Esophagus muscularis mucosa (tissue), 4 donors: ENCODE measurements around the gene GBA3. TPM values are rescaled to one million over a fixed set of nuclear protein-coding genes. Genes with fewer than 3 reads are reported as not detected.

ENCODE experiments used
- DNase-seq: peaks from one replicate; pipeline ENCODE4 v3.0.0-alpha.2; 2017; ENCODE audit errors: extremely low spot score
- H3K27ac ChIP-seq, 4 donors: fragments of 200-600 bp; sonication (generic); replicated peaks in 1 of 4; 1 replicate in 3 of 4; 2 replicates in 1 of 4; pipeline ENCODE4 v1.5.1; 2016 to 2019; ENCODE audit warnings: mild to moderate bottlenecking in 1 of 4
- H3K27me3 ChIP-seq, 4 donors: fragments of 200-600 bp; sonication (generic); one replicate each; pipeline versions ENCODE4 v1.5.1 to v1.6.0; 2016 to 2019
- H3K36me3 ChIP-seq, 4 donors: fragments of 200-600 bp; sonication (generic); one replicate each; pipeline ENCODE4 v1.5.1; 2016 to 2019
- H3K4me1 ChIP-seq, 4 donors: fragments of 200-600 bp; sonication (generic); one replicate each; pipeline ENCODE4 v1.5.1; 2016 to 2019
- H3K4me3 ChIP-seq, 4 donors: fragments of 200-600 bp; sonication (generic); 1 replicate in 2 of 4; 2 replicates in 2 of 4; pipeline ENCODE4 v1.5.1; 2016 to 2019; ENCODE audit warnings: mild to moderate bottlenecking in 4 of 4, moderate library complexity in 1 of 4
- H3K9me3 ChIP-seq, 4 donors: fragments of 200-600 bp; sonication (generic); 1 replicate in 3 of 4; 2 replicates in 1 of 4; pipeline ENCODE4 v1.5.1; 2016 to 2019
- CTCF ChIP-seq, 3 experiments: fragments of 200-600 bp in 2 of 3; fragments of 450-650 bp in 1 of 3; sonication (generic) in 2 of 3; IDR thresholded peaks; one replicate each; pipeline ENCODE4 v1.5.1; 2017 to 2019; ENCODE audit warnings: antibody characterized with exemption in 3 of 3, mild to moderate bottlenecking in 2 of 3, moderate library complexity in 1 of 3
- EP300 ChIP-seq: sonication (generic); formaldehyde crosslinking; IDR thresholded peaks from one replicate; pipeline ENCODE4 v1.6.1; 2017; ENCODE audit warnings: antibody characterized with exemption
- POLR2A ChIP-seq: fragments of 450-650 bp; IDR thresholded peaks from one replicate; pipeline ENCODE4 v1.6.1; 2017; ENCODE audit warnings: antibody characterized with exemption, moderate library complexity, mild to moderate bottlenecking, low read depth
- POLR2AphosphoS5 ChIP-seq, 2 donors: sonication (generic); formaldehyde crosslinking; IDR thresholded peaks; one replicate each; pipeline ENCODE4 v1.6.1; 2017; ENCODE audit warnings: antibody characterized with exemption in 2 of 2
- WGBS: methylation state at CpG from one replicate; pipeline ENCODE4 v1.1.5; 2018; 5-methylcytosine and 5-hydroxymethylcytosine counted together
- intact Hi-C: fragments of 100-400 bp; cut with DNase I; formaldehyde crosslinking; loops from one replicate; pipeline ENCODE4 v1.15.1; 2023
- total RNA-seq, 4 donors: library from RNA; depleted of rRNA; stranded (reverse); fragments of >200 nt; gene quantifications; one replicate each; pipeline versions ENCODE4 v1.1.0 to v1.2.1, GENCODE V29; 2016

The GBA3 gene
- total RNA-seq, 4 donors from 2014 or later: not detected

GRCh38 chr4:22713841-22714240 lies 21.1 kb downstream of the GBA3 start:
- Histone ChIP-seq H3K4me3 (no peak overlapping the region), H3K27ac (no peak overlapping the region), H3K36me3 (no peaks in the 10 kb centered on the region), H3K27me3 (no peaks in the 10 kb centered on the region), H3K4me1 (no peaks in the 10 kb centered on the region), H3K9me3 (no peaks in the 10 kb centered on the region)
- intact Hi-C loops: no loop called here
- DNase-seq: no peak
- WGBS: 86% methylated on average over 1 of the region's 1 CpG
- TF ChIP-seq POLR2A: no peak
- no peak for TF ChIP-seq CTCF (IDR thresholded peaks at IDR 0.05)
- TF ChIP-seq POLR2AphosphoS5 (IDR thresholded peaks at IDR 0.05): no peak
- TF ChIP-seq EP300: no peak

- H3K27me3 ChIP-seq: no peaks in the 10 kb centered on the region
- no peak overlapping the region for H3K4me3 ChIP-seq
- no peaks in the 10 kb centered on the region for H3K36me3 ChIP-seq
- H3K4me1 ChIP-seq: no peaks in the 10 kb centered on the region
- H3K27ac ChIP-seq: no peak overlapping the region
- 51% methylated on average over 3 of the region's 3 CpGs for WGBS
- no peak for TF ChIP-seq CTCF (IDR thresholded peaks at IDR 0.05)
- no peak for TF ChIP-seq POLR2AphosphoS5 (IDR thresholded peaks at IDR 0.05)
- TF ChIP-seq EP300: no peak
- no peak for TF ChIP-seq POLR2A
- H3K9me3 ChIP-seq: no peaks in the 10 kb centered on the region
- DNase-seq: no peak
- intact Hi-C loops: no loop called here
Observed at GRCh38 chr4:22719218-22719617, 26.5 kb downstream of the GBA3 start.

DNA sequence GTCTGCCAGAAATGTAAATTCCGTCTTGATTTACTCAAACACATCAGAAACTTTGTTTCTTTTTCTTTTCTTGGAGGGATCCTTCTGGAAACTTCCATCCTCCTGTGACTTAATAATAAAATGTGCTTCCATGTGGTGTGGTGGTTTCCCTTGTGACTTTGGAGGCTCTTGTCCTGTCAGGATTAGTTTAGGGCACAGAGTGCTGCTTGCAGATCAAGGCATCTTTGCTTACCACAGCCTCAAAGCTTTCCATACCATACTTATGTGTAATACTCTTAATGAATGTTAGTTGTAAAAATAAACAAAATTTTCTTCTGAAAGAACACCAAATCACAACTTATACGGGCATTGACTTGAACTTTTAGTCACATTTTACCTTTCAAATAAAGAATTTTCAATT lies 27.4 kb downstream of the GBA3 start:
- H3K9me3 ChIP-seq: no peaks in the 10 kb centered on the region
- H3K27me3 ChIP-seq: no peaks in the 10 kb centered on the region
- no peaks in the 10 kb centered on the region for H3K36me3 ChIP-seq
- intact Hi-C loops: no loop called here
- no peak for DNase-seq
- no peak overlapping the region for H3K27ac ChIP-seq
- H3K4me3 ChIP-seq: no peak overlapping the region
- no peaks in the 10 kb centered on the region for H3K4me1 ChIP-seq
- 67% methylated on average over 2 of the region's 2 CpGs for WGBS
- TF ChIP-seq CTCF (IDR thresholded peaks at IDR 0.05) (no peak), POLR2AphosphoS5 (IDR thresholded peaks at IDR 0.05) (no peak), EP300 (no peak), POLR2A (no peak)

DNA sequence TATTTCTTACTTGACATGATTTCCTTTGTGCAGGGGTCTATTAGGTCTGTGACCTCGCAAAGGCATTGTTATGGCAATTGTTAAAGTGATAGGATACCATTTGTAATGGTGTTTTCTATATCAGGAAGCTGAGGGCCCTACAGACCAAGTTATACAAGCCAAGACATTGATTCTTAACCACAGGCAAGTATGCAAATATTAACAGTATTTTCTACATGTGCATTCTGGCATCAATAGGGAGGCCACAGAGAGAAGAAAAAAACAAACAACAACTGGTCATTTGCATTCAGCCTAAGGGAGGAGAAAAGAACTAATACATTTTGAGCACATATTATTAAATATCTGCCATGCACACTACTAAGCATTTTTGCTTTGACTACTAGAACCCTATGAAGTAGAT lies 28.5 kb downstream of the GBA3 start:
- 73% methylated on average over 1 of the region's 1 CpG for WGBS
- TF ChIP-seq CTCF (IDR thresholded peaks at IDR 0.05): no peak
- TF ChIP-seq POLR2A: no peak
- no peak for TF ChIP-seq POLR2AphosphoS5 (IDR thresholded peaks at IDR 0.05)
- no peak for TF ChIP-seq EP300
- H3K4me3 ChIP-seq: no peak overlapping the region
- H3K4me1 ChIP-seq: no peaks in the 10 kb centered on the region
- no peak for DNase-seq
- no peak overlapping the region for H3K27ac ChIP-seq
- no peaks in the 10 kb centered on the region for H3K36me3 ChIP-seq
- H3K9me3 ChIP-seq: no peaks in the 10 kb centered on the region
- intact Hi-C loops: no loop called here
- no peaks in the 10 kb centered on the region for H3K27me3 ChIP-seq

DNA sequence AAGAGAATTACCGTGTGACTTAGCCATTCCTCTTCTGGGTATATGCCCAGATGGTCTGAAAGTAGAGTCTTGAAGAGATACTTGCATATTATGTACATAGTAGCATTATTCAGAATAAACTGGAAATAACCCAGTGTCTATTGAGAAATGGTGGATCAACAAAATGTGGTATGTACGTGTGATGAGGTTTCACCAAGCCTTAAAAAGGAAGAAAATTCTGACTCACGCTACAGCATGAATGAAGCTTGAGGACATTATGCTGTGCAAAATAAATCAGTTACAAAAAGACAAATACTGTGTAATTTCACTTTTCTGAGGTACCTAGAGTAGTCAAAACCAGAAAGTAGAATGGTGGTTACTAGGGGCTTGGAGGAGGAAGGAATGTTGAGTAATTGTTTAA lies 37.3 kb downstream of the GBA3 start:
- no peak for TF ChIP-seq POLR2AphosphoS5 (IDR thresholded peaks at IDR 0.05)
- no peak for TF ChIP-seq POLR2A
- no peak for TF ChIP-seq CTCF (IDR thresholded peaks at IDR 0.05)
- TF ChIP-seq EP300: no peak
- Histone ChIP-seq H3K27ac (no peak overlapping the region), H3K9me3 (no peaks in the 10 kb centered on the region), H3K4me3 (no peak overlapping the region), H3K4me1 (no peaks in the 10 kb centered on the region), H3K36me3 (no peaks in the 10 kb centered on the region), H3K27me3 (no peaks in the 10 kb centered on the region)
- intact Hi-C loops: no loop called here
- 87% methylated on average over 3 of the region's 3 CpGs for WGBS
- DNase-seq: no peak
